ENCODE measurements around the gene TFAP2E. TPM values are rescaled to one million over a fixed set of nuclear protein-coding genes. Genes with fewer than 3 reads are reported as not detected.

Gene TFAP2E
- total RNA-seq, 1 experiment from 2014 or later = 3.2 TPM

GRCh38 chr1:35530168-35530567 is 42.9 kb upstream of the TFAP2E start:
- no TSS peak for BruUV-seq (replicated peaks)
- Histone ChIP-seq H3K9me3 (ENCODE audit: control insufficient read depth, insufficient read depth, low read depth, low read length) (peaks cover 15% of the 10 kb centered on the region; the same call in 1 of the 2 replicates), H3K27ac (ENCODE audit: low read length) (no peak overlapping the region), H3K4me1 (ENCODE audit: control insufficient read depth, insufficient read depth, low read length) (no peaks in the 10 kb centered on the region), H3K4me3 (ENCODE audit: low read depth in 2 of 2, low read length in 2 of 2) (no peak overlapping the region), H3K36me3 (ENCODE audit: control insufficient read depth, insufficient read depth, low read length) (no peaks in the 10 kb centered on the region), H3K27me3 (ENCODE audit: control insufficient read depth, insufficient read depth, low read length) (no peaks in the 10 kb centered on the region)
- no peak for TF ChIP-seq TCF7L2 (IDR thresholded peaks at IDR 0.05; ENCODE audit: low read depth, low read length)
- TF ChIP-seq SIN3A (IDR thresholded peaks at IDR 0.05; ENCODE audit: borderline replicate concordance, insufficient read depth, low read depth, low read length) = no peak
- TF ChIP-seq, protein P1, sequence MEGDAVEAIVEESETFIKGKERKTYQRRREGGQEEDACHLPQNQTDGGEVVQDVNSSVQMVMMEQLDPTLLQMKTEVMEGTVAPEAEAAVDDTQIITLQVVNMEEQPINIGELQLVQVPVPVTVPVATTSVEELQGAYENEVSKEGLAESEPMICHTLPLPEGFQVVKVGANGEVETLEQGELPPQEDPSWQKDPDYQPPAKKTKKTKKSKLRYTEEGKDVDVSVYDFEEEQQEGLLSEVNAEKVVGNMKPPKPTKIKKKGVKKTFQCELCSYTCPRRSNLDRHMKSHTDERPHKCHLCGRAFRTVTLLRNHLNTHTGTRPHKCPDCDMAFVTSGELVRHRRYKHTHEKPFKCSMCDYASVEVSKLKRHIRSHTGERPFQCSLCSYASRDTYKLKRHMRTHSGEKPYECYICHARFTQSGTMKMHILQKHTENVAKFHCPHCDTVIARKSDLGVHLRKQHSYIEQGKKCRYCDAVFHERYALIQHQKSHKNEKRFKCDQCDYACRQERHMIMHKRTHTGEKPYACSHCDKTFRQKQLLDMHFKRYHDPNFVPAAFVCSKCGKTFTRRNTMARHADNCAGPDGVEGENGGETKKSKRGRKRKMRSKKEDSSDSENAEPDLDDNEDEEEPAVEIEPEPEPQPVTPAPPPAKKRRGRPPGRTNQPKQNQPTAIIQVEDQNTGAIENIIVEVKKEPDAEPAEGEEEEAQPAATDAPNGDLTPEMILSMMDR (IDR thresholded peaks at IDR 0.05) = no peak
- TF ChIP-seq REST (IDR thresholded peaks at IDR 0.05; ENCODE audit: insufficient read depth in 1 of 2, low read depth in 2 of 2, low read length in 1 of 2) = no peak
- no peak for TF ChIP-seq POLR2AphosphoS5 (IDR thresholded peaks at IDR 0.05; ENCODE audit: low read depth, low read length)
- DNase-seq (ENCODE audit: low read depth, low spot score) = no peak
- in situ Hi-C loops (cut with HindIII; ENCODE audit: low pct_unique_long_range_greater_than_20kb, low sequenced_read_pairs) (no loop called here), intact Hi-C loops (cut with micrococcal nuclease; ENCODE audit: unreplicated experiment) (no loop called here)
- CTCF ChIA-PET = no interaction called here
- ATAC-seq = no peak
- POLR2A ChIA-PET = no interaction called here

DNA sequence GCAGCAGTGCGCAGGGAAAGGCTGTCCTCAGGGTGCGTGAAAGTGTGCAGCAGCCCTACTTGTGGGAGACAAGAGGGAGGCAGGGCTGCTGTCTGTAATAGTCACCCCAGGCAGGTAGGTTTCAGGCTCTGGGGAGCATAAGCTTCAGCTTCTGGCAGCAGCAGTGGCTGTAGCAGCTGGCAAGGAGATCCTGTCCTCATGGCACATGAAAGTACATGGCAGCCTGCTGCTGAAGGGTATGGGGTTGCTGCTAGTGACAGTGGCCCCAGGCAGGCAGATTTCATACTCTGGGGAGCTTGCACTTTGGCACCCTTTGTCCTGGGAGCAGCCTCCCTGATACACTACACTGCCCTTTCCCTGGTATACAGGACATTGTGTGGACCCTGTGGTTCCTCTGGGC is 42.2 kb upstream of the TFAP2E start:
- Histone ChIP-seq H3K4me1 (ENCODE audit: control insufficient read depth, insufficient read depth, low read length) (no peaks in the 10 kb centered on the region), H3K36me3 (ENCODE audit: control insufficient read depth, insufficient read depth, low read length) (no peaks in the 10 kb centered on the region), H3K27me3 (ENCODE audit: control insufficient read depth, insufficient read depth, low read length) (no peaks in the 10 kb centered on the region), H3K27ac (ENCODE audit: low read length) (no peak overlapping the region), H3K9me3 (ENCODE audit: control insufficient read depth, insufficient read depth, low read depth, low read length) (peaks cover 11% of the 10 kb centered on the region; the same call in 1 of the 2 replicates), H3K4me3 (ENCODE audit: low read depth in 2 of 2, low read length in 2 of 2) (no peak overlapping the region)
- no peak for TF ChIP-seq REST (IDR thresholded peaks at IDR 0.05; ENCODE audit: insufficient read depth in 1 of 2, low read depth in 2 of 2, low read length in 1 of 2)
- TF ChIP-seq, protein P1 (IDR thresholded peaks at IDR 0.05) = no peak
- no peak for TF ChIP-seq SIN3A (IDR thresholded peaks at IDR 0.05; ENCODE audit: borderline replicate concordance, insufficient read depth, low read depth, low read length)
- no peak for TF ChIP-seq TCF7L2 (IDR thresholded peaks at IDR 0.05; ENCODE audit: low read depth, low read length)
- TF ChIP-seq POLR2AphosphoS5 (IDR thresholded peaks at IDR 0.05; ENCODE audit: low read depth, low read length) = no peak
- DNase-seq (ENCODE audit: low read depth, low spot score) (no peak), ATAC-seq (no peak)
- intact Hi-C loops (cut with micrococcal nuclease; ENCODE audit: unreplicated experiment) (no loop called here), in situ Hi-C loops (cut with HindIII; ENCODE audit: low pct_unique_long_range_greater_than_20kb, low sequenced_read_pairs) (no loop called here)
- no TSS peak for BruUV-seq (replicated peaks)
- ChIA-PET CTCF (no interaction called here), POLR2A (no interaction called here)
